Activated CD8-positive, alpha-beta T cell treated with anti-CD3 and anti-CD28 coated beads for 36 hours (primary cell): ENCODE measurements around the gene PSME3IP1. TPM values are rescaled to one million over a fixed set of nuclear protein-coding genes. Genes with fewer than 3 reads are reported as not detected.
A peak's percentile ranks its signal among the peaks of the same experiment; 100 is the strongest.

Experiments
- ATAC-seq: fragments of 200-7000 bp; cut with Tn5 transposase; one replicate; pipeline ENCODE4 v1.10.0; 2021; ENCODE audit warnings: mild to moderate bottlenecking, moderate library complexity
- CTCF ChIA-PET: fragments of 350-600 bp; sonication (Branson Sonifier 250); formaldehyde crosslinking; loops from one replicate; lab custom pipeline; 2021; ENCODE audit warnings: antibody characterized with exemption; lab: Charles Lee
- POLR2A ChIA-PET: fragments of 350-600 bp; sonication (Branson Sonifier 250); formaldehyde crosslinking; loops from one replicate; lab custom pipeline; 2021; ENCODE audit warnings: antibody characterized with exemption; lab: Charles Lee
- DNase-seq: peaks from one replicate; pipeline ENCODE4 v3.0.0-alpha.2; 2020
- H3K27ac Mint-ChIP-seq: one replicate; pipeline ENCODE4 v1.8.0; 2021; ENCODE audit warnings: mild to moderate bottlenecking, mixed read lengths
- H3K27me3 Mint-ChIP-seq: one replicate; pipeline ENCODE4 v1.8.0; 2021; ENCODE audit warnings: mixed read lengths
- H3K36me3 Mint-ChIP-seq: one replicate; pipeline ENCODE4 v1.8.0; 2021; ENCODE audit warnings: low read depth, mixed read lengths
- H3K4me1 Mint-ChIP-seq: one replicate; pipeline ENCODE4 v1.8.0; 2021; ENCODE audit warnings: low read depth, mixed read lengths
- H3K4me3 Mint-ChIP-seq: one replicate; pipeline ENCODE4 v1.8.0; 2021; ENCODE audit warnings: mild to moderate bottlenecking, moderate library complexity, mixed read lengths
- H3K9me3 Mint-ChIP-seq: one replicate; pipeline ENCODE4 v1.8.0; 2021; ENCODE audit warnings: mixed read lengths
- CTCF ChIP-seq: fragments of 200-600 bp; IDR thresholded peaks from one replicate; pipeline ENCODE4 v1.8.0; 2022; ENCODE audit warnings: antibody characterized with exemption, mild to moderate bottlenecking
- intact Hi-C: fragments of 100-400 bp; cut with micrococcal nuclease; formaldehyde crosslinking; loops from one replicate; pipeline ENCODE4 v1.10.0; 2022
- total RNA-seq, 2 experiments: library from RNA; stranded (reverse); gene quantifications; one replicate each; pipeline ENCODE4 v1.2.3, GENCODE V29; 2021

PSME3IP1 gene
- total RNA-seq: 100 to 1,000 TPM; 101 to 103 TPM

DNA sequence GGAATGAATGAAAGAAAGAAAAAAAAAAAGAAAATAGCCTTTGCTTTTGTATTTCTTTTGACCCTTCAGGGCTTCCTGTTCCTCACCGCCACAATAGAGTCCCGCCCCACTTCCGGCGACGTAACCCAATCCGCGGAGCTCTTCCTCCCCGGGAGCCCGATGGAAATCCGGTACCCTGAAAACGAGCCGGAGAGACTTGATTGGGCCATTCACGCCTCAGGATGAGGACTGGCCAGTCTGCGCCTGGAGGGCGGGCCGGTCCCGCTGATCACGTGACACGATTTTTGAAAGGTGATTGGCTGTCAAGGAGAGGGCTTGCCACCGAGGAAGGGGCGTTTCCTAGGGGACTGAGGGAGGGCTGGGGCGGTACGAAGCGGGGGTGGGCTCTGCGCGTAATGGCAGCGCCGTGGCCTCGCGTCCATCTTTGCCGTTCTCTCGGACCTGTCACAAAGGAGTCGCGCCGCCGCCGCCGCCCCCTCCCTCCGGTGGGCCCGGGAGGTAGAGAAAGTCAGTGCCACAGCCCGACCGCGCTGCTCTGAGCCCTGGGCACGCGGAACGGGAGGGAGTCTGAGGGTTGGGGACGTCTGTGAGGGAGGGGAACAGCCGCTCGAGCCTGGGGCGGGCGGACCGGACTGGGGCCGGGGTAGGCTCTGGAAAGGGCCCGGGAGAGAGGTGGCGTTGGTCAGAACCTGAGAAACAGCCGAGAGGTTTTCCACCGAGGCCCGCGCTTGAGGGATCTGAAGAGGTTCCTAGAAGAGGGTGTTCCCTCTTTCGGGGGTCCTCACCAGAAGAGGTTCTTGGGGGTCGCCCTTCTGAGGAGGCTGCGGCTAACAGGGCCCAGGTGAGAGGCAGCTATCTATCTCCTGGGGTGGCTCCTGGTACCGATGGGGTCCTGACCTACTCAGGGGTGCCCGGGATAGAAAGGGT, at the start of gene PSME3IP1, which contains the start of gene RSPRY1:
PSME3IP1 (minus strand) TSS at position 95 of the 927 bp plus-strand sequence. CDS start 12,185 bp downstream, outside the sequence.
RSPRY1 (plus strand) TSS at position 385 of the 927 bp plus-strand sequence. CDS start 18,330 bp downstream, outside the sequence.
- ChIA-PET POLR2A (interaction anchor here (0.6 to 1.4 kb wide), 13 partner anchors 9 to 1033 kb away, joined by 3 to 6 read pairs (median 3); partner anchors contain the start of gene NLRC5), CTCF (interaction anchor here (1.5 to 1.7 kb wide), 3 partner anchors 56 to 102 kb away, joined by 4 to 10 read pairs (median 4); partner anchors contain the start of gene CPNE2)
- TF ChIP-seq CTCF: no peak
- H3K36me3 Mint-ChIP-seq: peaks cover 12% of the 10 kb centered on the region
- no peaks in the 10 kb centered on the region for H3K9me3 Mint-ChIP-seq
- intact Hi-C loops: loop anchor here (10.0 kb wide), 1 partner anchor 221 kb away; the partner anchor contains the start of gene CETP
- H3K4me3 Mint-ChIP-seq: peak within 1 kb of the TSS; percentile 95
- DNase-seq (peak; percentile 99), ATAC-seq (peak; percentile 93)
- peaks cover 48% of the 10 kb centered on the region for H3K4me1 Mint-ChIP-seq
- H3K27ac Mint-ChIP-seq: peak within 1 kb of the TSS; percentile 96
- no peaks in the 10 kb centered on the region for H3K27me3 Mint-ChIP-seq

DNA sequence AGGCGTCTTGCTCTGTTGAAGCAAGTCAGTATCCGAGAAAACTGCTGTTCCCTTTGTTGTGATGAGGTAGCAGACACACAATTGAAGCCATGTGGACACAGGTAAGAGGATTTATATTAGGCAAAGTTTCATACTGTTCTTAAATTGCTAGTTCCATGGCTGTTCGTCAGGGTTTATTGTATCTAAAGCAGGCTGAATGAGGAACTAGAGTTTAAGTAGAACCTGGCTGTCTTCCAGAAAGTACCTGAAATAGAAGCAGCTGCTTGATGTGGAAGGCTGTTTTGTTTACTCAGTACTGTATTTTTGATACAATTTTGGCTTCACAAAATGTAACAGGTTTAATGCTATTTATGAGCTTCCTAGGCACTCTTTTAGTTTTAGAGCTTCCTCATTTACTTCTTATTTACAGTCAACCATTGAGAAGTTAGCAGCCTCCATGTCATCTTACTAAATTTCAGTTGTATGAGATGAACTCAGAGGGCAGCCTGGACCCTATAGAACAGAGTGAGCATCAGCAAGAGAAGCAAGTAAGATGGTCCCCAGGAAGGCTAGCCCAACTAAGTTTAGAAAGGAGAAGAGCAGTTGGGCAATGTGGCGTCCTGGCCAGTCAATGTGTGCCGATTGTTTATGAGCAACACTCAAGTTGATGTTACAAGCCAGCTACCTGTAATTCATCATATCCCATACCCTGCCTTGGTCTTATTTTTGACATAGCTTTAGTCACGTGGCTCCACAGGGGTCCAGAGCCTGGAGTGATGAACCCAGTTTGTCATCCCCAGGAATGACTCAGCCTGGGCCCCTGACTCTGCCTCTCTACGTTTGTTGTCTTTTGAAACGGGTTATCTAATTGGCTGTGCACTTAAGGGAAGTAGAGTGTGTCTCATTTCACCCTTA, 49.5 kb upstream of the PSME3IP1 start:
- Mint-ChIP-seq H3K36me3 (peaks cover 45% of the 10 kb centered on the region), H3K4me3 (no peak overlapping the region), H3K9me3 (no peaks in the 10 kb centered on the region), H3K4me1 (peaks cover 12% of the 10 kb centered on the region), H3K27me3 (no peaks in the 10 kb centered on the region), H3K27ac (peak overlapping the region; percentile 1)
- TF ChIP-seq CTCF: no peak
- intact Hi-C loops: no loop called here
- ChIA-PET POLR2A (no interaction called here), CTCF (interaction anchor here (0.9 to 1.8 kb wide), 5 partner anchors 11 to 152 kb away, joined by 3 to 5 read pairs (median 3); no protein-coding TSS in a partner anchor)
- ATAC-seq: peak; percentile 90
- DNase-seq: peak; percentile 49

- no peak for DNase-seq
- POLR2A ChIA-PET: no interaction called here
- Mint-ChIP-seq H3K4me3 (no peak overlapping the region), H3K9me3 (no peaks in the 10 kb centered on the region), H3K4me1 (peaks cover 12% of the 10 kb centered on the region), H3K36me3 (peaks cover 49% of the 10 kb centered on the region), H3K27ac (no peak overlapping the region), H3K27me3 (no peaks in the 10 kb centered on the region)
- ATAC-seq: no peak
- CTCF ChIA-PET: no interaction called here
- intact Hi-C loops: no loop called here
- no peak for TF ChIP-seq CTCF
Observed at GRCh38 chr16:57234707-57235092, 48.9 kb upstream of the PSME3IP1 start.

- Mint-ChIP-seq H3K9me3 (no peaks in the 10 kb centered on the region), H3K27me3 (no peaks in the 10 kb centered on the region), H3K36me3 (peaks cover 49% of the 10 kb centered on the region), H3K4me1 (peaks cover 10% of the 10 kb centered on the region), H3K4me3 (no peak overlapping the region), H3K27ac (no peak overlapping the region)
- DNase-seq (no peak), ATAC-seq (no peak)
- TF ChIP-seq CTCF: no peak
- CTCF ChIA-PET: interaction anchor here (1.4 kb wide), 1 partner anchor 29 kb away, joined by 3 read pairs; no protein-coding TSS in a partner anchor
- POLR2A ChIA-PET: no interaction called here
- intact Hi-C loops: no loop called here
Observed at GRCh38 chr16:57233944-57234706, 48.3 kb upstream of the PSME3IP1 start.
